Smooth muscle cell (in vitro differentiated cells): ENCODE measurements around the gene RASSF1. TPM values are rescaled to one million over a fixed set of nuclear protein-coding genes. Genes with fewer than 3 reads are reported as not detected.

Experiments used
- DNase-seq: peaks from one replicate; lab custom pipeline; 2025; ENCODE audit not compliant: unreplicated experiment; lab: John Stamatoyannopoulos, UW
- H2AFZ ChIP-seq: fragments of 200-600 bp; sonication (generic); 2 replicates; pipeline ENCODE4 v1.6.0; 2016; ENCODE audit warnings: antibody characterized with exemption, low read depth, mild to moderate bottlenecking
- H3F3A ChIP-seq: fragments of 200-600 bp; sonication (generic); 2 replicates; pipeline ENCODE4 v1.6.0; 2017; ENCODE audit warnings: antibody characterized with exemption, low read depth
- H3K27ac ChIP-seq: fragments of 200-600 bp; sonication (generic); 2 replicates; pipeline ENCODE4 v1.5.1; 2016; ENCODE audit warnings: low read depth, mild to moderate bottlenecking
- H3K27me3 ChIP-seq: fragments of 200-600 bp; sonication (generic); 2 replicates; pipeline ENCODE4 v1.6.1; 2016; ENCODE audit warnings: low read depth, mild to moderate bottlenecking
- H3K36me3 ChIP-seq: fragments of 200-600 bp; sonication (generic); 2 replicates; pipeline ENCODE4 v1.5.1; 2016; ENCODE audit warnings: low read depth
- H3K4me1 ChIP-seq: fragments of 200-600 bp; sonication (generic); 2 replicates; pipeline ENCODE4 v1.5.1; 2016; ENCODE audit warnings: low read depth
- H3K4me2 ChIP-seq: fragments of 200-600 bp; sonication (generic); 2 replicates; pipeline ENCODE4 v1.6.0; 2016; ENCODE audit warnings: mild to moderate bottlenecking
- H3K4me3 ChIP-seq: fragments of 200-600 bp; sonication (generic); 2 replicates; pipeline ENCODE4 v1.5.1; 2016; ENCODE audit warnings: mild to moderate bottlenecking
- H3K79me2 ChIP-seq: fragments of 200-600 bp; sonication (generic); 2 replicates; pipeline ENCODE4 v1.6.0; 2016; ENCODE audit warnings: low read depth, mild to moderate bottlenecking
- H3K9ac ChIP-seq: fragments of 200-600 bp; sonication (generic); 2 replicates; pipeline ENCODE4 v1.6.0; 2016; ENCODE audit warnings: low read depth
- H3K9me3 ChIP-seq: fragments of 200-600 bp; sonication (generic); replicated peaks from 2 replicates; pipeline ENCODE4 v1.5.1; 2016; ENCODE audit warnings: low read depth
- H4K20me1 ChIP-seq: fragments of 200-600 bp; sonication (generic); 2 replicates; pipeline ENCODE4 v1.6.0; 2016; ENCODE audit warnings: low read depth
- CTCF ChIP-seq: fragments of 200-600 bp; sonication (generic); IDR thresholded peaks from 2 replicates; pipeline ENCODE4 v1.5.1; 2017; ENCODE audit warnings: borderline replicate concordance, mild to moderate bottlenecking, antibody characterized with exemption; ENCODE audit not compliant: insufficient read depth, poor library complexity, severe bottlenecking
- WGBS: methylation state at CpG from one replicate; pipeline ENCODE4 v1.1.7; 2016; ENCODE audit warnings: low lambda C conversion rate; 5-methylcytosine and 5-hydroxymethylcytosine counted together
- polyA plus RNA-seq: library from polyadenylated mRNA; unstranded; fragments of >200 nt; fragmentation: Nextera tagmentation; extraction: Ambion mirVana; gene quantifications from 2 replicates; pipeline ENCODE4 v1.2.1, GENCODE V29; 2016
- total RNA-seq: library from RNA; depleted of rRNA; stranded (reverse); fragments of >200 nt; gene quantifications from 2 replicates; pipeline ENCODE4 v1.2.3, GENCODE V29; 2014

Gene RASSF1
- total and polyA plus RNA-seq, 2 experiments from 2014 or later: 27.6 to 58.5 TPM

GRCh38 chr3:50354186-50354764 lies 13.6 kb upstream of the RASSF1 start:
- Histone ChIP-seq H3K36me3 (no peaks in the 10 kb centered on the region), H3K27ac (no peak overlapping the region), H4K20me1 (peaks cover 41% of the 10 kb centered on the region), H3K79me2 (peaks cover 57% of the 10 kb centered on the region), H3F3A (no peaks in the 10 kb centered on the region), H2AFZ (no peak overlapping the region), H3K27me3 (no peaks in the 10 kb centered on the region), H3K9ac (no peak overlapping the region), H3K4me2 (no peak overlapping the region), H3K4me3 (no peak overlapping the region), H3K9me3 (no peaks in the 10 kb centered on the region), H3K4me1 (peaks cover 38% of the 10 kb centered on the region)
- no peak for TF ChIP-seq CTCF
- 95% methylated on average over 5 of the region's 5 CpGs for WGBS
- no peak for DNase-seq

- peaks cover 37% of the 10 kb centered on the region for H4K20me1 ChIP-seq
- H3K36me3 ChIP-seq: no peaks in the 10 kb centered on the region
- H3K4me1 ChIP-seq: peaks cover 36% of the 10 kb centered on the region
- no peak overlapping the region for H2AFZ ChIP-seq
- no peaks in the 10 kb centered on the region for H3K9me3 ChIP-seq
- TF ChIP-seq CTCF: no peak
- 97% methylated on average over 12 of the region's 12 CpGs for WGBS
- no peaks in the 10 kb centered on the region for H3F3A ChIP-seq
- peaks cover 53% of the 10 kb centered on the region for H3K79me2 ChIP-seq
- H3K27ac ChIP-seq: no peak overlapping the region
- no peak overlapping the region for H3K4me3 ChIP-seq
- DNase-seq: no peak
- H3K4me2 ChIP-seq: no peak overlapping the region
- H3K9ac ChIP-seq: no peak overlapping the region
- H3K27me3 ChIP-seq: no peaks in the 10 kb centered on the region
Measured at GRCh38 chr3:50353245-50354004, 12.8 kb upstream of the RASSF1 start.

GRCh38 chr3:50352781-50353180 lies 12.1 kb upstream of the RASSF1 start:
- H3K27ac ChIP-seq: no peak overlapping the region
- no peaks in the 10 kb centered on the region for H3K27me3 ChIP-seq
- no peak overlapping the region for H3K4me2 ChIP-seq
- no peak overlapping the region for H2AFZ ChIP-seq
- H3K36me3 ChIP-seq: no peaks in the 10 kb centered on the region
- H3F3A ChIP-seq: no peaks in the 10 kb centered on the region
- H4K20me1 ChIP-seq: peaks cover 30% of the 10 kb centered on the region
- no peak overlapping the region for H3K9ac ChIP-seq
- DNase-seq: no peak
- 59% methylated on average over 2 of the region's 2 CpGs for WGBS
- peak; percentile 3 for TF ChIP-seq CTCF
- H3K4me1 ChIP-seq: peaks cover 29% of the 10 kb centered on the region
- no peak overlapping the region for H3K4me3 ChIP-seq
- peaks cover 47% of the 10 kb centered on the region for H3K79me2 ChIP-seq
- H3K9me3 ChIP-seq: no peaks in the 10 kb centered on the region

- Histone ChIP-seq H4K20me1 (peaks cover 15% of the 10 kb centered on the region), H3K4me2 (peak overlapping the region; percentile 94), H3K9me3 (no peaks in the 10 kb centered on the region), H2AFZ (peak overlapping the region; percentile 71), H3K4me3 (peak overlapping the region; percentile 81), H3K27ac (no peak overlapping the region), H3K79me2 (peaks cover 32% of the 10 kb centered on the region), H3K9ac (peak overlapping the region; percentile 70), H3K4me1 (peaks cover 15% of the 10 kb centered on the region), H3K36me3 (no peaks in the 10 kb centered on the region), H3K27me3 (no peaks in the 10 kb centered on the region), H3F3A (peaks cover 2% of the 10 kb centered on the region)
- no peak for DNase-seq
- WGBS: 68% methylated on average over 11 of the region's 11 CpGs
- no peak for TF ChIP-seq CTCF
Measured at GRCh38 chr3:50351323-50351697, 10.7 kb upstream of the RASSF1 start.
